Gastroesophageal sphincter (tissue), 4 donors: ENCODE results near the gene TXNRD3. TPM values are rescaled to one million over a fixed set of nuclear protein-coding genes. Genes with fewer than 3 reads are reported as not detected.

ENCODE experiments used
- ATAC-seq: fragments of 150-250 bp; one replicate; pipeline ENCODE4 v1.9.1; 2016; ENCODE audit warnings: mild to moderate bottlenecking, moderate library complexity
- H3K27ac ChIP-seq, 4 donors: fragments of 200-600 bp; sonication (generic) in 3 of 4; 1 replicate in 3 of 4; 2 replicates in 1 of 4; pipeline ENCODE4 v1.5.1; 2016 to 2019
- H3K27me3 ChIP-seq: fragments of 200-600 bp; sonication (generic); one replicate; pipeline ENCODE4 v1.5.1; 2019
- H3K36me3 ChIP-seq, 2 donors: fragments of 200-600 bp; sonication (generic); one replicate each; pipeline ENCODE4 v1.5.1; 2019; ENCODE audit warnings: control low read depth in 1 of 2
- H3K4me1 ChIP-seq, 3 donors: fragments of 200-600 bp; sonication (generic); 1 replicate in 2 of 3; 2 replicates in 1 of 3; pipeline ENCODE4 v1.5.1; 2016 to 2019; ENCODE audit warnings: control low read depth in 2 of 3
- H3K4me3 ChIP-seq, 2 donors: fragments of 200-600 bp; sonication (generic); one replicate each; pipeline ENCODE4 v1.5.1; 2019; ENCODE audit warnings: mild to moderate bottlenecking in 1 of 2, moderate library complexity in 1 of 2
- H3K9me3 ChIP-seq, 3 donors: fragments of 200-600 bp; sonication (generic); one replicate each; pipeline ENCODE4 v1.5.1; 2017 to 2019; ENCODE audit warnings: control low read depth in 2 of 3
- CTCF ChIP-seq, 4 experiments: fragments of 200-600 bp in 2 of 4; fragments of 450-650 bp in 2 of 4; sonication (generic) in 1 of 4; IDR thresholded peaks; one replicate each; pipeline ENCODE4 v1.5.1; 2017 to 2019; ENCODE audit warnings: antibody characterized with exemption in 4 of 4, mild to moderate bottlenecking in 2 of 4, moderate library complexity in 2 of 4
- EP300 ChIP-seq: sonication (generic); formaldehyde crosslinking; IDR thresholded peaks from one replicate; pipeline ENCODE4 v1.6.1; 2017; ENCODE audit warnings: antibody characterized with exemption, mild to moderate bottlenecking
- POLR2A ChIP-seq, 2 donors: fragments of 450-650 bp; IDR thresholded peaks; one replicate each; pipeline ENCODE4 v1.6.1; 2017; ENCODE audit warnings: antibody characterized with exemption in 2 of 2, mild to moderate bottlenecking in 2 of 2, moderate library complexity in 1 of 2
- POLR2AphosphoS5 ChIP-seq: sonication (generic); formaldehyde crosslinking; IDR thresholded peaks from one replicate; pipeline ENCODE4 v1.6.1; 2017; ENCODE audit warnings: antibody characterized with exemption
- WGBS, 2 donors: methylation state at CpG; one replicate each; pipeline ENCODE4 v1.1.5; 2018; ENCODE audit warnings: low coverage in 1 of 2; 5-methylcytosine and 5-hydroxymethylcytosine counted together
- total RNA-seq, 4 donors: library from RNA; depleted of rRNA; stranded (reverse); fragments of >200 nt; gene quantifications; one replicate each; pipeline ENCODE4 v1.1.0, GENCODE V29; 2016

The TXNRD3 gene
- total RNA-seq, 4 donors from 2014 or later: 14.3 to 24.7 (median 18.5) TPM

- no peak for ATAC-seq
- no peaks in the 10 kb centered on the region for H3K36me3 ChIP-seq
- H3K9me3 ChIP-seq: no peaks in the 10 kb centered on the region
- no peaks in the 10 kb centered on the region for H3K4me1 ChIP-seq
- H3K4me3 ChIP-seq: no peak overlapping the region
- no peak overlapping the region for H3K27ac ChIP-seq
- H3K27me3 ChIP-seq: peaks cover 5% of the 10 kb centered on the region
- WGBS, 2 donors: 94% methylated on average over 2 of the region's 3 CpGs; no CpG with 5 or more reads in 1 of the 2 donors
- no peak for TF ChIP-seq POLR2A (IDR thresholded peaks at IDR 0.05)
- no peak for TF ChIP-seq POLR2AphosphoS5
- no peak for TF ChIP-seq EP300
- no peak for TF ChIP-seq CTCF (IDR thresholded peaks at IDR 0.05)
Measured at GRCh38 chr3:126568776-126569342, 86.1 kb downstream of the TXNRD3 start.

- WGBS, 2 donors: 64 to 75% methylated on average over 1 to 7 of the region's 10 CpGs
- Histone ChIP-seq H3K4me3 (no peak overlapping the region), H3K27ac (no peak overlapping the region), H3K27me3 (peaks cover 11% of the 10 kb centered on the region), H3K4me1 (no peaks in the 10 kb centered on the region), H3K9me3 (peaks cover 0 to 6% (median 0%) of the 10 kb centered on the region in 3 donors), H3K36me3 (no peaks in the 10 kb centered on the region)
- no peak for TF ChIP-seq POLR2A (IDR thresholded peaks at IDR 0.05)
- no peak for ATAC-seq
Measured at GRCh38 chr3:126567696-126568438, 87.1 kb downstream of the TXNRD3 start.

- no peaks in the 10 kb centered on the region for H3K36me3 ChIP-seq
- H3K4me3 ChIP-seq: no peak overlapping the region
- H3K4me1 ChIP-seq: no peaks in the 10 kb centered on the region
- peaks cover 0 to 23% (median 0%) of the 10 kb centered on the region in 3 donors for H3K9me3 ChIP-seq
- no peak for TF ChIP-seq EP300
- H3K27me3 ChIP-seq: peaks cover 11% of the 10 kb centered on the region
- 59 to 69% methylated on average over 2 of the region's 2 CpGs for WGBS, 2 donors
- ATAC-seq: no peak
- no peak overlapping the region for H3K27ac ChIP-seq
Measured at GRCh38 chr3:126562737-126563276, 92.1 kb downstream of the TXNRD3 start.

- Histone ChIP-seq H3K9me3 (peaks cover 0 to 23% (median 0%) of the 10 kb centered on the region in 3 donors), H3K27me3 (peaks cover 13% of the 10 kb centered on the region), H3K4me1 (no peaks in the 10 kb centered on the region), H3K4me3 (no peak within 1 kb of the TSS), H3K27ac (no peak within 1 kb of the TSS), H3K36me3 (no peaks in the 10 kb centered on the region)
- no peak for TF ChIP-seq CTCF (IDR thresholded peaks at IDR 0.05)
- no peak for TF ChIP-seq POLR2A (IDR thresholded peaks at IDR 0.05)
- TF ChIP-seq EP300: no peak
- TF ChIP-seq POLR2AphosphoS5: no peak
- 17 to 80% methylated on average over 1 to 3 of the region's 9 CpGs for WGBS, 2 donors
- no peak for ATAC-seq
Measured at GRCh38 chr3:126558336-126559071, 96.4 kb downstream of the TXNRD3 start, which contains the start of gene C3orf22. Gene C3orf22 (minus strand): TSS chr3:126558932. CDS start chr3:126553390, 5,542 bp downstream.

- WGBS, 2 donors: no CpG with 5 or more reads among the region's 6 CpGs
- no peaks in the 10 kb centered on the region for H3K4me1 ChIP-seq
- no peak for TF ChIP-seq POLR2AphosphoS5
- TF ChIP-seq POLR2A (IDR thresholded peaks at IDR 0.05): no peak
- TF ChIP-seq EP300: no peak
- TF ChIP-seq CTCF (IDR thresholded peaks at IDR 0.05): no peak
- peaks cover 0 to 16% (median 0%) of the 10 kb centered on the region in 3 donors for H3K9me3 ChIP-seq
- no peak overlapping the region for H3K27ac ChIP-seq
- H3K36me3 ChIP-seq: no peaks in the 10 kb centered on the region
- no peak for ATAC-seq
- peaks cover 8% of the 10 kb centered on the region for H3K27me3 ChIP-seq
- H3K4me3 ChIP-seq: no peak overlapping the region
Measured at GRCh38 chr3:126557761-126558160, 97.2 kb downstream of the TXNRD3 start.
